ENCODE data around the gene C12orf42.

C12orf42 gene

DNA sequence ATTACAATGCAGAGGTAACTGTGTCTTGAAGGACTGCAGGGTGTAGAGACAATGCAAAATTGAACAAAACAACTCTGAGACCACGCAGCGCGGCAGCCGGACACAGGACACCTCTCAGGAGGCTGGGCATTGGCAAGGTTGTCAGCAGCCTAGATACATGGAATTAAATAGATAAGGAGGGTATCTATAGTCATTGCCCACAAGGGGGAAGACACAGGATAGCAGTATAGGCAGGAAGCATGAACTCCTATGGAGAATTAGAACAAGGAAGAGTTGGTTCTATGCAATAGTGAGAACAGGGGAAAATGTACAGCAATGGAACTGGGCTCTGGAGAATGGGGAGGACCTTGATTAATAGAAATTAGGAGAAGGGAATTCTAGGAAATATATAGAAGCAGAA, 164.1 kb downstream of the C12orf42 start:
- no peak for DNase-seq

DNA sequence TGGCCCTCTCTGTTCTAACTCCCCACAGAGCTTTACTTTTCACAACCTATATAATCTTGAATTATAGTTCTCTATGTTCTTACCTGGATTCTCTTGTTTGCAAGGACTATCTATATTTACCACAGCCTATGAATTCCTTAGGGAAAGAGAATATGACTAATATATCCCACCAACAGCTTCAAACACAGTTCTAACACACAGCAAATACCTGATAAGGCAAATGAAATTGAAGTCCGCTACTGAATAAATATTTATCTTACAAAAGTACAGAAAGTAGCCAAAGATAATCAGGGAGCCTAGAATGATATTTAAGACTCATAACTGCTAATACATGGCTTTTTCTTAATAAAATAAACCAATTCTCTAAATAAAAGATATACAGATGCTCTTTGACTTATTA, 165.1 kb downstream of the C12orf42 start:
- no peak for DNase-seq

DNA sequence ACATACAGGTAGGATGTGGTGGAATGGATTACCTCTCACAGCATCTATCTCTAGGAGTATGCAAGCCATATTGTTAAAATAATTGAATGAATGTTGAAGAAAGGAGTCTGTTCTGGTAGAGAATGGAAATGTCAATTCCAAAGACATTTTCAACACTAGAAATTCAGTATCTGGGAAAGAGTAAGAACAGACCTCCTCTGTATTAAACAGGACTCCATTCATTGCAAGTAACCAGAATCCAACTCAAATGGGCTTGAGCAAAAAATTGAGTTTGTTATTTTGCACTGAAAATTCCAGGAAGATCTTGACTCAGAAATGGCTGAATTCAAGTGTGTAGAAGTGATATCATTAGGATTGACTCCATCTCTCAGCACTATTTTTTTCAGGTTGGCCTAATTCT, 168.1 kb downstream of the C12orf42 start:
- no peak for DNase-seq

DNA sequence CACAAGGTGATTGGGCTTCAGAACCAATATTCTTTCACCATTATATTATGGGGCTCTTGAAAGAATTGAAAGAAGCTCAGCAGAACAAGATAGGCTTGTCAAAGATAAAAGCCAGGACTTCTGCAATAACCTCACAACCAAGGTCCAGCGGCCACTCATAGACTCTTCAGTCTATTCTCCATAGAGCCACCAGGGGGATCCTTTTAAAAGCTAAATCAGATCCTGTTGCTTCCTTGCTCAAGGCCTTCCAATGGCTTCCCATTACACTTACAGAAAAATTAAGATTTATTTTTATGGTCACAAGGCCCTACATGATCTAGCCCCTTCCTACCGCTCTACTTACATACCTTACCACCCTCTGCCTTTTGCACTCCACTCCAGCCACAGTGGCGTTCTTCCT, 169.6 kb downstream of the C12orf42 start:
- DNase-seq, result no peak

DNA sequence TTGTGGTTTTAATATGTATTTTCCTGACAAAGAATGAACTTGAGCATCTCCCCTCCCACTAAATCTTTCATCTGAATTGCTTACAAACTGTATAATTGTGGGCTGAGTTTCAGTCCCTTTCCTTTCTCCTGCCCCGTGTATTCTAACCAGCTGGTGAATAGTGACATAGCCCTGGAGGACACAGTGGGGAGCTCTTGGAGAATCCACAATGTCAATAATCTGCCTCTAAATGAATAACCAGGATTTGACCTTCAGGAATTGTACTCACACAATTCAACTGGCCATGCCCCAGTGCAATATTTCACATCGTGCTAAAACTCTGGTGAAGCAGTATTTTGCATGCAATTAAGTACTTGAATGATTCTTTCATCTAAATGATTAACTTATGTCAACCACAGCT, 177.2 kb downstream of the C12orf42 start:
- DNase-seq, result peak; percentile 29

DNA sequence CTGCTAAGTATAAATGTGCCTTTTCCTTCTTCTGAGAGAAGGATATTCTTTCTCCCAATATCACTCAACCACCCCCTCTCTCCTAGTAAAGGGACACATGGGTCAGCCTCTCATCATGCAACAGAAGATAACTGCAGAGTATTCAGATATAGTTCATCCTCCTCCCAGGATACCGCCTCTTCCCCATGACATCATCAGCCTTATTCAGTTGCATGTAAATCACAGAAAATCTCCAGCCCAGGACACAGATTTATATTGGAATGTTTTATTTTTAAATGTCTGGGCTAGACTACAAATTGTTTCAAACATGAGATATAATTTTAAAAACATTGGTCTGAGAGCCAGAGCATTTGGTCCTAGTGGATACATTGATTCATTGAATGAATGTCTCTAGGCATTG, 178.5 kb downstream of the C12orf42 start:
- DNase-seq, result no peak

DNA sequence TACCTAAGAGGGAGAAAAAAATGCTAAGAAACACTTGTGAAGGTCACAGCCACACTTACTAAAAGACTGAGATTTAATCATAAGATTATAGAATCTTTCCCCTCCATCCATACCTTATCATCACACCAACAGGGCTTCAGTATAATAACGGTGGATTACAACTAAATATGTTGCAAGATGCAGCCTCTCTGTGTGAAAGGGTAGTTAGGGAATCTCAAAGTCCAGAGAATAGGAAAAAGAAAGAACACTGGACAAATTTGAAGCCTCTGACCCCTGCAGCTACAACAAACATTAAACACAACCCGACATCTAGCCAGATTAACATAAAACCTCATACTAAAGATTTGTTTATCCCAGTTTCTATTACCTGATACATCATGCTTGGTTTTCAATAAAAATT, 181.0 kb downstream of the C12orf42 start:
- no peak for DNase-seq

DNA sequence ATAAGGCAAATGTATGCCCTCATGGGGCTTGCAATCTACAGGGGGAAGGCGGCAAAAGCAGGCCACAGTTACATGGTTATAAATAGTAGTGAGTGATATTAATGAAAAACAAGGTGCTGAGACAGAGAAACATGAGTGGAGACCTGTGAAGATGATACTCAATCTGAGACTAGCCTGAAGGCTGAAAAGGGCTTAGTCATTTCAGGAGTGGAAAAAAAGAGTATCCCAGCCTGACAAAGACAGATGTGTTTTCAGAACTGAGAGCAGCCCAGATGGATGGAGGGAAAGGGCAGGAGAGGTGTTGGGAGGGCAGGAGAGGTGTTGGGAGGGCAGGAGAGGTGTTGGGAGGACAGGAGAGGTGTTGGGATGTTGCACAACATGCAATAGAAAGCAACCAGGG, 181.9 kb downstream of the C12orf42 start:
- DNase-seq, result no peak

DNA sequence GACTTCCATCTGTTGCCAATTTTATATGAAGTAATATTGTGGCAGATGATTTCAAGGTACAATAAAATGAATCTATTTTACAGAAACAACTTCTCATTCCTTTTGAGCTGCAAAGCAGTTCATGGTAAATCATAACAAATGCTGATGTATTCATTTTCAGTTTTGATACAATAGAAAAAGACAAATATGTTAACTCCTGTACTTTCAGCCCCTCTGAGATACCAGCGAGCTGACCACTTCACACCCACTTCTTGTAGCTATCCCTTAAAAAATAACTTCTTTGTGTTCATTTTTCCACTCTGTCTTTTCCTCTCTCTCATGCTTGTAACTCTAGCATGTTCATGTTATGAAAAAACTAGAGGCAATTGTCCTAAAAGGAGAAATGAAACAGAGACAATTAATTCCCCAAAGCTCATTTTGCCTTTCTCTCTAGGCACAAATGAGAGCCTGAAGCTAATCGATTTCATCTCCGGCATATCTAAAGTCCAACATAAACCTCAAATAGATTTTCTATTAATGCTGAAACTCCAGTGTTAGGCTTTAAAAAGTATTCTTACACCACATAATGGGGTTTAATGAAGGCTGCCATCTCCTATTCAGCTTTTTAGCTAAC, 182.9 kb downstream of the C12orf42 start:
- DNase-seq, result no peak

DNA sequence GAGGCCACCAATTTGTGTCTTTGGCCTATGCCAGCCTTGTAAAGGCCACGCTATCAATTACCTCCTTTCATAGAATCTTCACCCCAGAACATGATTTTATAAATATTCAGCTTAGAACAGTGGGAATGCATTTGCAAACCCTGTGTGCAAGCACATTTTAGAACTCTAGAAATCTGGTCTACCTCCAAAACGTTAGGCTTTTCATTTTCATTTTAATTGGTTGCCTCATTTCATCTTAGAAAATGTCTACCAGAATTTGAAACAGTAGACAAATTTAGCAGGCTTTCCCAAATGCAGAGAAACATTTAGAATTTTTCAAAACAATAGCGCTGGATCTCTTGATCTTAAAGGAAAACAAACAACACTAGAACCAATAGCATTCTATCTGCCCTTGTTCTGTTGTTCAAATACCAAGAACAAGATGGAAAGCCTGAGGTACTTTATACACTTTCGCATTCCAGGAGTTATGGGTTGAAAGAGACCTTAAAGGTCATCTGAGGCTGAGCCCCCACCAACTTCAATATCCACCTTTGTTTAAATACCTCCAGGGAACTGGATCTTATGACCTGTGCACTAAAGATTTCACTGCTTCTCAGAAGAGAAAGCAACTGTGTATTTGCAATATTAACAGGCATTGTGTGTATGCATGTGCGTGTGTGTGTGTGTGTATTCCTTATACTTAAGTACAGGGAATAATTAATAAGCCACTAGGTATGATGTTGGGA, 185.1 kb downstream of the C12orf42 start:
- DNase-seq, result no peak

DNA sequence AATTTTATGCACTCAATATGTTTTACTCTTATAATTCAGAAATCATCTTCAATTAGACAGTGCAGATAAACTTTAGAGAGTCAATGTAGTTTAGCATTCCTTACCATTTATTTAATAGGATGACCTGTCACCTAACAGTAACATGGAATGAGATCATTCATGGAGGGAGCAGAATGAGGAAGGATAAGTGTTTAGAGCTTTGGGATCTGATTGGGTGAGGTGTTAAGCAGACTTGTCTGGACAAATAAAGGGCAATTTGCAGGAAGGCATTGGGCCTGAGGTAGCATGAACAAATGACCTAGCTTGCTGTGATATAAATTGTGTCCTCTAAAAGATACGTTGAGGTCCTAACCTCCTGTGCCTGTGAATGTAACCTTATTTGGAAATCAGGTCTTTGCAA, 187.4 kb downstream of the C12orf42 start:
- DNase-seq, result no peak

DNA sequence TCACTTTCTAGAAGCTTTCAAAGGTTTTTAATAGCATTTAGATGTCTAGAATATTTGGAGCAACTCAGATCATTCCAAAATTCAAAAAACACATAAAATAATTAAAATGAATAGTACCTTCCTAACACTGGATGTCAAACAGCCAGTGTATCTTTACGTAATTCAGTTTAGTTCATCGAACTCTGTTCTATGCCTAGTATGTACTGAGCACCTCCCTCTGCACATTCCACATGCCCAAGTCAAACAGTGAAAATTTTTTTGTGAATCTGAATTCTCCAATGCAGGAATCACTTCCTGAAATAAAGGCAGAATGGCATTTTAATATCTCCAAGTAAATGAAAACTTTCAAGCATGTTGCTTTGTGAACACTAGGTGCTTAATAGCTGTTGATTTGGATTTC, 192.3 kb downstream of the C12orf42 start:
- DNase-seq, result no peak

DNA sequence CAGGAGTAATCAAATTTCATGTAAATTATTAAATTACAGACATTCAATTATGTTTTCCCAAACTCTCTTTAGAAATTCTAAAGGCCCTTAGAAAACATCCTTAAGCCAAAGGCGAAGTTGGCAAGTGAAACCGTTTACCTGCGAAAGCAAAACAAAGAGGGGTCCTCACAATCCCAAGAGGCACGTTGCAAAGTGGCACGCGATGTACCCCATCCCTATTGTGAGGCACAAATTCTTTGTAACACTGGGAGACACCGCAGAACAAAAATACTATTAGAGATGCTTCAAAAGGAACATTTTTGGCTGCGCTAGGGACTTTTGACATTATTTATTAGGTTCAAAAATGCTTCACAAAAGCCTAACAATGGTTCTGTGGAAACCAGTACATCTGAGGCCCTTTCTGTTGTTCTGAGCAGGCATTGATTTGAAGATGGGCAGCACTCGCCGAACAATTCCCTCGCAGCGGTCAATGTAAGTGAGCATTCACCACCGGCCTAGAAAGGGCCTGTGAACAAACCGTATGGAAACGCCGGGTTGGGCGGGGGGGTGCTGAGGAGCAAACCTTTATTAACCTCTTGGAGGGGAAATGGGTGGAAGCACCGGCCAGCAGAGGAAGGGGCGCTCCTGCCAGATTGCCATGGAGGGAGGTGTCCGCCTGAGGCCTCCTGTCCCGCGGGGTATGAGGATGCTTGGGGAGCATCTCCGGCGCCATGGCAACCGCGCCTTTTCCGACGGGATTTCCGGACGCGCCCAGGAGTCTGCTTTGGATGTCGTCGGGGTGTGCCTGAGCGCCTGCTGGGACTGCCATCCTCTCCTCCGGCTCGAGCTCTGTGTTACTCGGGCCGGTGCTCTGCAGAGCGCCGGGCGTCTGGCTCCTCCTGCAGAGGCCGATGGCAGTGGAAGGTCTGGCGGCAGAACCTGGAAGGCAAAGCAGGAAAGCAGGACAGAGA, 193.9 kb downstream of the C12orf42 start:
- DNase-seq, result no peak

DNA sequence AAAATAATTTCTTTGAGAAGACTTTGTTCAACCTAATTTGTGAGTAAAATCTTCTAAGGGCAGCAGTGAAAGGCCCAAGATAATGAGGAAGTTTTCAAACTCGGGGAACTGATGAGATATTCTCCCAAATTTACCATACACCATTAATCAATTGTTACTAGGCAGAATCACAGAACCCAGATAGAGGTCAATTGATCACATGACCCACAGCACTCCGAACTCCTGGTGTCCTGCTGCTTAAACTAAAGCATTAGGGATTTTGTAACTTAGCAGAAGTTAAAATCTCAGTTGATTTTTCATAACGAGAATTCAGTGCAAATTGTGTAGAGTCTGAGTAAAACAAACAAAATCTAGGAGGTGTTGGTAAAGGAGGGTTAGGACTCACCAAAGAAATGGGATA, 207.8 kb downstream of the C12orf42 start:
- DNase-seq, result no peak

DNA sequence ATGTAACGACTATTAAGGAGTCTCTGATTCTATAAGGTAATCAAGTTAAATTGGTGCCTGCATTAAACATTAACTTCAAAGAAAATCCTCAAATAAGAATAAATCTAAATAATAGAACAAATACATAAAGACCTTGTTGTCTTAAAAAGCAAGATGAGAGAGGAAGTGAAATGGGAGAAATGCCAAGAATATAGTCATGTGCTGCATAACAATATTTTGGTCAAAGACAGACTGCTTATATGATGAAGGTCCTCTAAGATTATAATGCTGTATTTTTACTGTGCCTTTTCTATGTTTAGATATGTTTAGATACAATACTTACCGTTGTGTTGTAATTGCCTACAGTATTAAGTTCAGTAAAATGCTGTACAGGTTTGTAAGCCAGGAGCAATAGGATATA, 213.6 kb downstream of the C12orf42 start:
- DNase-seq, result no peak

DNA sequence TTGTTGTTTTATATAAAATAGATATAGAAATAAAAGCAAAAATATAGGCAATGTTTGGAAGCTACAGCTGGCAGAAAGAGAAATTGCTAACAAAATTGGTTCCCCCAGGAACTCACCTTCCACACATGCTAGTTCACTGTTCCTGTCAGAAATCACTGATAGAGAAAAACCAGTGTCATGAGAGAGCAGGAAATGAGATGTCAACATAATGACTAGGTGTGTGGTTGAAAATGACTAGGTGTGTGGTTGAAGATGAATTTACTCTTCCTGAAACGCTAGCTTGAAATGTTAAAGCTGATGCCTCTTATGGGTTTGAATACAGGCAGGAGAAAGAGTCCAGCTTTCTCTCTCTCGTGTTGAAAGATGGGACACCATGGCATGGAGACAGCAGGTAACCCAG, 216.3 kb downstream of the C12orf42 start:
- no peak for DNase-seq

DNA sequence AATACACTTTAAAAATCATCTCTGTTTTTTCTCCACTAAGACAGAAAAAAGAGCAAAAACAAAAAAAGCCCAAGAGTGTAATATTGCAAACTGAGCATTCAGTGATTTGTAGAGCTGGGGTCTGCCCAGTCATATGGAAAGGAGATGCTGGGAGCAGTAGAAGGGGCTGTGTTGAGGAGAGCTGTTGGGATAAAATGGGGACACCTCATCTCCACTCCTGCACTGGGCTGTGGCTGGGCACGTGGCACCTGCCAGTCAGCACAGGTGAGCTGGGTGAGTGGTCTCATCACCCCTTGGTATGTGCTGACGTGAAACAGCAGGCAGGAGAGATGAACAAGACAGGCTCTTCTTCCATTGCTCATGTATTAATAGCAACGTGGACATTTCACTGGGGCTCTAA, 217.4 kb downstream of the C12orf42 start:
- no peak for DNase-seq

DNA sequence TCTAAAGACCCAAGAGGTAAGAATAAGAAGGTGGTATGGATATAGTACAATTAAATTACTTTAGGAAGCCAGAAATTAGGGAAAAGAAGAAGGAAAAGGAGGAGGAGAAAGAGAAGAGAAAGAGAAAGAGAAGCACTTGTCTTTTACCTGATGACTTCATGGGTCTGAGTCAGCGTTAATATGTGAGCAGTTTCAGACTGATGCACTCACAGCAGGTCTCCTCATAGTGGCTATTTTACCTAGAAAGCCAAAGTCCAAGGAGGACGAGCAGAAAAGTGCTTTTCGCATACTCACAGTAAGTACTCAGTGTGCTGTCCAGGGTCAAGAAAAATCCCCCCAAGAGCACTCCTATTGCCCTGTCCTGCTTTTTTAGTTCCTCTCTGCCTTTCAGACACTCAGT, 222.1 kb downstream of the C12orf42 start:
- DNase-seq, result no peak

DNA sequence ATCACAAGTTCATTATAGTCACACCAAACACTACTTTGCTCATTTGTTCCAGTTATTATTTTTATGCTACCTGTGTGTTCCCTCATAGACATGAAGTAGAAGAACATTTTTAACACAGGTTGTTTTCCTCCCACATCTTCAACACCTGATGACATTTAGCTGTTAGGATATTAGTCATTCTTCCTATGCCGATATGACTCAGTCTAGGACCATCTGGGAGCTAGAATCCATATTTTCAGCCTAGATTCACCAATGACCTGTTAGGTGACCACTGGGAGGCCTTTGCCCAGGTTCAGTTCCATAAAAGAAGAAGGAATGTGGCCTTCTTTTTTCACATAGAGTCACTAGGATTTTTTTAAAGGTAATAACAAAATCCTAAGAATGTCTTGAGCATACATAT, 222.8 kb downstream of the C12orf42 start:
- no peak for DNase-seq

DNA sequence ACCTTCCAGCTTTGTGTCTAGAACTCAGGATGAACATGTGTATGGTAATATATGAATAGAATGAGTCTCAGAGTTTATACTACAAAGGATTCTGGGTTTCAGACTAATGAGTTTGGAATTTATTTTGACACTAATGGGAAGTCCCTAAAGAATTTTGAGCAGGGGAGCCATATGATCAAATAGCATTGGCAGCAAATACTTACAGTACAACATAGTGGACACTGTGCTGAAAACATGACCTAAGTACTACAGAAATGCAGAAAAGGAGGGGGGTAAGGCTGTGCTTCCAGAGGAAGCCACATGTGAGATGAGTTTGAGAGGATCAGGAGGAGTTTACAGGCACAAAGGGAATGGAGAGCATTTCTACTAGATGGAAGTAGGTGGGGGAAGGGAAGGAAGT, 225.8 kb downstream of the C12orf42 start:
- DNase-seq, result peak; percentile 31

DNA sequence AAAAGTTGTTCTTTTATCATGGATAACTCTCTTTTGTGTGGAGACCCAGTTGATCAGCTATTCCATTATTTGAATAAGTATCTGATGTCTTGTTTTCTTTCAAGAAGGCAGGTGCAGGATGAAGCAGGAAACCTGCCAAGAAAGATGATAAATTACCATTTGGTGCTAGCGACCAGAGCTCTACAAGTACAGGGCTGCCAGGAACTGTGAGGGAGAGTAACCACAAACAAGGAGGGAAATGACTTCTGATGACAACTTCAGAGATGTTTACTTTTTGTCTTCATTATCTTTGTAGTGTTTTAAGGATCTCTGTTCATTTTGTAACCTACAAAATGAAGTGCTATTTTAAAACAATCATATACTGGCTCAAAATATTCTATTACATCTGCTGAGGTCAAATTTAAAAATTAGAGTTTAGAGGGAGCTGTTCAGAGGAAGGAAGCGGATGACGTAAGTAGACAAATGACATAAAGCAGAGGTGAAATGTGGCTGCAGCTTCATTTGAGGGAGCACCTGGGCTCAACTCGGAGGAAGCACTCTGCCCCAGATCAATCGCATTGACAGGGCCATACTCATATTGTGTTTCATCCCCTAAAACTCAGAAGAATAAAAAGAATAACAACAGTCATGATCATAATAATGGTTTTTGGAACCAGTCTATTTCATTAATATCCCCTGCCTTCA, 226.8 kb downstream of the C12orf42 start:
- DNase-seq, result peak; percentile 74

DNA sequence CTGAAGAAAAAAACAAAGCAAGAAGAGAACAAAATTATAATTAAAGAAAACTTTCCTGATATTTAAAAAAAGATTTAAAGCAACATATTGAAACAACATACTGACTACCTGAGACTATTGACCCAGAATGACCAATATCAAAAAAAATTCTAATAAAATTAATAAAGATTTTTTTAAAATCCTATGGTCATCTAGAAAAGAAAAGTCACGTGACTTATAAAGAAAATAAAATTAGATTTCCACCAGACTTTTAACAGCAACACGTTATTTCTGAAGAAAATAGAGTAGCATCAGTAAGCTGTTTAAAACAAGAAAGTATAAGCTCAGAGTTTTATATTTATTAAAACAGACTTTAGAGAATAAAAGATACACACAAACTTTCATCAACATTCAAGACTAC, 238.0 kb downstream of the C12orf42 start:
- no peak for DNase-seq
